Measurements from ENCODE around the gene AGR2.

AGR2 gene

GRCh38 chr7:16743236-16743635 is 61.6 kb downstream of the AGR2 start:
- in situ Hi-C loops (cut with MboI; ENCODE audit: low sequenced_read_pairs): no loop called here

- in situ Hi-C loops (cut with MboI; ENCODE audit: low sequenced_read_pairs): no loop called here
Measured at GRCh38 chr7:16742547-16742946, 62.3 kb downstream of the AGR2 start.

All from HL-60/S4 treated with retinoic acid at 250 ng/mL for 4 days and 3 days (cell line).